Effector memory CD4-positive, alpha-beta T cell (primary cell): ENCODE results near the gene FNTB.

Experiments
- DNase-seq, 3 donors: peaks; one replicate each; pipeline ENCODE4 v3.0.0-alpha.2; 2020
- H3K27ac ChIP-seq: 2 replicates; pipeline ENCODE4 v1.7.0; 2013; ENCODE audit warnings: mild to moderate bottlenecking, low read length, moderate library complexity; ENCODE audit not compliant: insufficient read depth, poor library complexity, severe bottlenecking
- H3K27me3 ChIP-seq: replicated peaks from 2 replicates; pipeline ENCODE4 v1.7.0; 2013; ENCODE audit warnings: mild to moderate bottlenecking, low read length; ENCODE audit not compliant: insufficient read depth, control insufficient read depth, poor library complexity, severe bottlenecking
- H3K36me3 ChIP-seq: 2 replicates; pipeline ENCODE4 v1.7.0; 2013; ENCODE audit warnings: mild to moderate bottlenecking, low read length, moderate library complexity; ENCODE audit not compliant: control insufficient read depth, insufficient read depth
- H3K4me1 ChIP-seq: 2 replicates; pipeline ENCODE4 v1.7.0; 2013; ENCODE audit warnings: low read length, mild to moderate bottlenecking; ENCODE audit not compliant: control insufficient read depth, insufficient read depth, poor library complexity, severe bottlenecking
- H3K4me3 ChIP-seq: 2 replicates; pipeline ENCODE4 v1.7.0; 2013; ENCODE audit warnings: low read length, low read depth, mild to moderate bottlenecking; ENCODE audit not compliant: insufficient read depth, poor library complexity, severe bottlenecking
- H3K9me3 ChIP-seq: 2 replicates; pipeline ENCODE4 v1.7.0; 2013; ENCODE audit warnings: mild to moderate bottlenecking, low read length, moderate library complexity; ENCODE audit not compliant: control insufficient read depth

The FNTB gene

GRCh38 chr14:65043893-65044595 is 57.3 kb downstream of the FNTB start:
- peaks cover 19% of the 10 kb centered on the region for H3K36me3 ChIP-seq

DNA sequence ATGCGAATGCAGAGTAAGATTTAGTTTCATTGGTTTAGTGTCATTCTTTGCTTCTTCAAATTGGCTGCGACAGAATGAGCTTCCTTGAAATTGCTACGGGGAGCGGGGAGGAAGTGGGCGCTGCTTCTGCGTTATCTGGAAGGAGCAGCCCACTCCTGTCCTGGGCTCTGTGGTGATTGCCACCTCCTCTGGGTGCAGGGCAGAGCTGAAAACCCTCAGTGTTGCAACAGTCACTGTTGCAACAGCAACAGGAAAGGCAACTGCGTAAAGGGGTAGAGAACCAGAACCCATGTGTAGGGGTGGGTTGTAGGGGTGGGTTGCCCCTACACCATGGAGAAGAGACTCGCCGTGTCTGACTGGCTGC is 57.9 kb downstream of the FNTB start:
- H3K4me3 ChIP-seq = no peak overlapping the region
- H3K9me3 ChIP-seq = no peaks in the 10 kb centered on the region
- no peak overlapping the region for H3K27ac ChIP-seq
- no peaks in the 10 kb centered on the region for H3K4me1 ChIP-seq
- DNase-seq = no peak
- H3K27me3 ChIP-seq = no peaks in the 10 kb centered on the region
- peaks cover 19% of the 10 kb centered on the region for H3K36me3 ChIP-seq

More at GRCh38 chr14:65043893-65044595, 57.3 kb downstream of the FNTB start:
- no peak overlapping the region for H3K27ac ChIP-seq
- no peaks in the 10 kb centered on the region for H3K9me3 ChIP-seq
- no peak overlapping the region for H3K4me3 ChIP-seq
- no peaks in the 10 kb centered on the region for H3K27me3 ChIP-seq
- H3K4me1 ChIP-seq = no peaks in the 10 kb centered on the region
- no peak for DNase-seq

GRCh38 chr14:65045006-65045405 is 58.3 kb downstream of the FNTB start:
- H3K27me3 ChIP-seq = no peaks in the 10 kb centered on the region
- no peaks in the 10 kb centered on the region for H3K9me3 ChIP-seq
- DNase-seq = no peak
- H3K36me3 ChIP-seq = peaks cover 19% of the 10 kb centered on the region
- no peak overlapping the region for H3K27ac ChIP-seq
- H3K4me3 ChIP-seq = no peak overlapping the region
- H3K4me1 ChIP-seq = no peaks in the 10 kb centered on the region

DNA sequence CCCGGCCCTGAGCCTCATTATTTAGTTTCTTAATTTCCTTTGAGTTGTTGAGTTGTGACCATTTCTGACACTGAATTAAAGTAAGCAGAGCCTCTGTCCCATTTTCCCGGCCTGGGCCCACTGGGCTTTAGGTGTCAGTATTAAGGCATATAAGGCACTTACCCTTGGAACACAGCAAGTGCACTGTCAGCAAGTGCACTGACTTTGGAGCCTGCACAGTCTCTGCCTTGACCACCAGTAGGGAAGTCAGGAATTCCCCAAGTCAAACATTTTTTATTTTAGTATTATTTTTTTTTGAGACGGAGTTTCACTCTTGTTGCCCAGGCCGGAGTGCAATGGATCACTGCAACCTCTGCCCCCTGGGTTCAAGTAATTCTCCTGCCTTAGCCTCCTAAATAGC is 59.0 kb downstream of the FNTB start:
- Histone ChIP-seq H3K4me3 (no peak overlapping the region), H3K9me3 (no peaks in the 10 kb centered on the region), H3K4me1 (no peaks in the 10 kb centered on the region)

DNA sequence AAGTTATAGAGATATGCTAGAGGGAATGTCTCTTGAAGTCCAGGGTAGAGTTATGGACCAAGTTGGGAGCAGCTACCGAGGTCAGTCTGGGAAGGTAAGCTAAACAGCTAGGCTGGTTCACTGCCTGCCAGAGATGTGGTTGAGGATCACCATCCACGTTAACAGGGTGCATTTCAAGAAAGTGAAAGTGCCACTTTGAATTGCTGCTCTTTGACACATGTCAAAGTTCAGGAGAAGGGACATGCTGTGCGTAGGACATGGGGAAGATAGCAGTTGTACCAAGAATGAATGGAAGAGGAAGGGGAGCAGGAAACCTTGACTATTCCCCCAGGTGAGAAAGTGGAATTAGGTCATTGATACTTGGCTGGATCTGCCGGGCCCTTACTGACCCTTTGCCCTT is 66.1 kb downstream of the FNTB start:
- no peak overlapping the region for H3K4me3 ChIP-seq
- no peaks in the 10 kb centered on the region for H3K9me3 ChIP-seq
- H3K36me3 ChIP-seq = peaks cover 12% of the 10 kb centered on the region
- no peaks in the 10 kb centered on the region for H3K4me1 ChIP-seq
- no peak overlapping the region for H3K27ac ChIP-seq
- no peak for DNase-seq
- H3K27me3 ChIP-seq = no peaks in the 10 kb centered on the region

More for the DNA sequence above, 59.0 kb downstream of the FNTB start:
- Histone ChIP-seq H3K36me3 (peaks cover 19% of the 10 kb centered on the region), H3K27ac (no peak overlapping the region), H3K27me3 (no peaks in the 10 kb centered on the region)
- no peak for DNase-seq

- Histone ChIP-seq H3K36me3 (peaks cover 12% of the 10 kb centered on the region), H3K4me3 (no peak overlapping the region), H3K27ac (no peak overlapping the region), H3K4me1 (no peaks in the 10 kb centered on the region), H3K9me3 (no peaks in the 10 kb centered on the region), H3K27me3 (no peaks in the 10 kb centered on the region)
- no peak for DNase-seq
These were observed 66.8 kb downstream of the FNTB start for GRCh38 chr14:65053466-65053865.

- Histone ChIP-seq H3K36me3 (peaks cover 12% of the 10 kb centered on the region), H3K9me3 (no peaks in the 10 kb centered on the region), H3K27ac (no peak overlapping the region), H3K27me3 (no peaks in the 10 kb centered on the region), H3K4me1 (no peaks in the 10 kb centered on the region), H3K4me3 (no peak overlapping the region)
- DNase-seq = no peak
These were observed 67.9 kb downstream of the FNTB start for GRCh38 chr14:65054471-65055085.

DNA sequence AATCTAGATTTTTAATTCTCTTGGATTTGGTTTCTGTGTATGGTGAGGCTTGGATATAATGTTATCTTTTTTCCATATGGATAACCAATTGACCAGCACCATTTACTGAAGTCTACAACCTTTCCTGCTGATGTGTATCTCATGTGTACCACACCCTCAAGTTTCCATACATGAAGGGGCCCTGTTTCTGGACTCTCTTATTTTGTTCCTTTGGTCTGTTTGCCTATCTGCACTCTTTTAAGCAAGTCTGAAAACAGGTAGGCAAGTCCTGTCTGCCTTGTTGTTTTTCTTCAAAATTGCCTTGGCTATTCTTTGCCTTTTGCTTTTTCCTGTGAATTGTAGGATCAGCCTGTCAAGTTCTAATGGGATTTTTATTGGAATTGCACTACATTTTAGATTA is 71.0 kb downstream of the FNTB start:
- no peak for DNase-seq
- Histone ChIP-seq H3K27ac (no peak overlapping the region), H3K36me3 (peaks cover 26% of the 10 kb centered on the region), H3K9me3 (no peaks in the 10 kb centered on the region), H3K4me3 (no peak overlapping the region), H3K4me1 (no peaks in the 10 kb centered on the region), H3K27me3 (no peaks in the 10 kb centered on the region)

- H3K4me1 ChIP-seq = no peaks in the 10 kb centered on the region
- H3K27me3 ChIP-seq = no peaks in the 10 kb centered on the region
- no peaks in the 10 kb centered on the region for H3K9me3 ChIP-seq
- H3K36me3 ChIP-seq = peaks cover 28% of the 10 kb centered on the region
- no peak overlapping the region for H3K27ac ChIP-seq
- DNase-seq = no peak
- no peak overlapping the region for H3K4me3 ChIP-seq
These were observed 75.7 kb downstream of the FNTB start for GRCh38 chr14:65062096-65063075.

DNA sequence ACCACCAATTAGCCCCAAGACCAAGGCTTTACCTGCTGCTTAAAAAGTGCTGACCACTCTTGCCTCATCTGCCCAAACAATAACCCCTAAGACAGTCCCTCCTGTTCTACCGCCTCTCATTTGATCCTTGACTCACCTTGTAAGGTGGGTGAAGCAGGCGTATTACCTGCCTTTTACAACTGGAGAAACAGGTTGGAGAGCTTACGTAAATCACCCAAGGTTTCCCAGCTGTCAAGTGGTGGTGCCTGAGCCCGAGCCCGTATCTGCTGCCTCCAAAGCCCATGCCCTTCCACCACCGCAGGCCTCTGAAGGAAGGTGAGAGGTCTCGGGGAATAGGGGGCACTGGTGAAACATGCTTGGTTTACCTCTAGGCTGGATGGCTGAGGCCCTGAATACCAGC is 79.0 kb downstream of the FNTB start:
- no peaks in the 10 kb centered on the region for H3K27me3 ChIP-seq
- H3K4me1 ChIP-seq = no peaks in the 10 kb centered on the region
- DNase-seq = no peak
- peaks cover 39% of the 10 kb centered on the region for H3K36me3 ChIP-seq
- H3K9me3 ChIP-seq = no peaks in the 10 kb centered on the region
- no peak overlapping the region for H3K4me3 ChIP-seq
- H3K27ac ChIP-seq = no peak overlapping the region
